Panc1 (cell line): ENCODE measurements around the gene LMBR1L. TPM values are rescaled to one million over a fixed set of nuclear protein-coding genes. Genes with fewer than 3 reads are reported as not detected.

Source experiments
- ATAC-seq: fragments of 200-7000 bp; cut with Tn5 transposase; 2 replicates; pipeline ENCODE4 v1.9.1; 2020; ENCODE audit warnings: mild to moderate bottlenecking, moderate library complexity
- BruUV-seq: library from RNA; stranded (reverse); fragments of 400-500 nt; replicated peaks from 2 replicates; lab custom pipeline; 2021; lab: Mats Ljungman, UMichigan
- CTCF ChIA-PET: fragments of 300-600 bp; sonication (Branson Sonifier 250); formaldehyde crosslinking; loops from one replicate; lab custom pipeline; 2022; ENCODE audit warnings: antibody characterized with exemption; lab: Charles Lee
- POLR2A ChIA-PET: fragments of 300-600 bp; sonication (Branson Sonifier 250); formaldehyde crosslinking; loops from one replicate; lab custom pipeline; 2022; ENCODE audit warnings: antibody characterized with exemption; lab: Charles Lee
- DNase-seq: peaks from one replicate; pipeline ENCODE4 v3.0.0-alpha.2; 2010; ENCODE audit warnings: low read depth, low spot score
- H3K27ac ChIP-seq: 2 replicates; pipeline ENCODE4 v1.5.1; 2011; ENCODE audit warnings: mild to moderate bottlenecking, low read length, inconsistent platforms
- H3K27me3 ChIP-seq: fragments of 200-500 bp; sonication (Bioruptor generic); 2 replicates; pipeline ENCODE4 v1.6.0; 2014; ENCODE audit warnings: low read length, inconsistent platforms; ENCODE audit not compliant: control insufficient read depth, insufficient read depth
- H3K36me3 ChIP-seq: fragments of 200-500 bp; sonication (Bioruptor generic); 2 replicates; pipeline ENCODE4 v1.5.1; 2014; ENCODE audit warnings: inconsistent platforms, mild to moderate bottlenecking, low read length, moderate library complexity; ENCODE audit not compliant: control insufficient read depth, insufficient read depth
- H3K4me1 ChIP-seq: 2 replicates; pipeline ENCODE4 v1.5.1; 2011; ENCODE audit warnings: inconsistent platforms, mild to moderate bottlenecking, low read length, moderate library complexity; ENCODE audit not compliant: control insufficient read depth, insufficient read depth
- H3K4me3 ChIP-seq, 2 experiments: 2 replicates each; pipeline ENCODE4 v1.5.1; 2011 to 2012; ENCODE audit warnings: low read depth in 2 of 2, low read length in 2 of 2, mild to moderate bottlenecking in 2 of 2, inconsistent platforms in 1 of 2, moderate library complexity in 1 of 2
- H3K9me3 ChIP-seq: fragments of 200-500 bp; sonication (Bioruptor generic); 2 replicates; pipeline ENCODE4 v1.5.1; 2014; ENCODE audit warnings: low read depth, mild to moderate bottlenecking, inconsistent platforms, low read length, moderate library complexity; ENCODE audit not compliant: control insufficient read depth, insufficient read depth
- POLR2AphosphoS5 ChIP-seq: IDR thresholded peaks from 2 replicates; pipeline ENCODE4 v1.6.1; 2012; ENCODE audit warnings: mild to moderate bottlenecking, low read depth, low read length, moderate library complexity
- SIN3A ChIP-seq: IDR thresholded peaks from 2 replicates; pipeline ENCODE4 v1.6.1; 2012; ENCODE audit warnings: low read depth, mild to moderate bottlenecking, low read length, moderate library complexity, borderline replicate concordance; ENCODE audit not compliant: insufficient read depth
- TCF7L2 ChIP-seq: IDR thresholded peaks from 2 replicates; pipeline ENCODE4 v1.6.1; 2011; ENCODE audit warnings: mild to moderate bottlenecking, low read depth, low read length, inconsistent platforms
- in situ Hi-C: cut with HindIII; loops from 2 replicates; pipeline ENCODE4 v1.10.0; 2016; ENCODE audit warnings: low sequenced_read_pairs, low pct_unique_long_range_greater_than_20kb
- intact Hi-C: fragments of 100-400 bp; cut with micrococcal nuclease; formaldehyde crosslinking; loops from one replicate; pipeline ENCODE4 v1.10.0; 2022; ENCODE audit not compliant: unreplicated experiment
- total RNA-seq: library from RNA; stranded (reverse); gene quantifications from one replicate; pipeline ENCODE4 v1.2.1, GENCODE V29; 2021; ENCODE audit not compliant: unreplicated experiment
- TF ChIP-seq, protein P1 (sequence below): fragments of 450-650 bp; IDR thresholded peaks from 2 replicates; pipeline ENCODE4 v1.5.1; 2017; ENCODE audit warnings: mild to moderate bottlenecking
- TF ChIP-seq, protein P2 (sequence below), 2 experiments: IDR thresholded peaks; 2 replicates each; pipeline ENCODE4 v1.6.1; 2011 to 2012; ENCODE audit warnings: low read depth in 2 of 2, control low read depth in 1 of 2, low read length in 1 of 2, mild to moderate bottlenecking in 1 of 2, moderate library complexity in 1 of 2; ENCODE audit not compliant: insufficient read depth in 1 of 2

The LMBR1L gene
- total RNA-seq, 1 experiment from 2014 or later, result 34.4 TPM

DNA sequence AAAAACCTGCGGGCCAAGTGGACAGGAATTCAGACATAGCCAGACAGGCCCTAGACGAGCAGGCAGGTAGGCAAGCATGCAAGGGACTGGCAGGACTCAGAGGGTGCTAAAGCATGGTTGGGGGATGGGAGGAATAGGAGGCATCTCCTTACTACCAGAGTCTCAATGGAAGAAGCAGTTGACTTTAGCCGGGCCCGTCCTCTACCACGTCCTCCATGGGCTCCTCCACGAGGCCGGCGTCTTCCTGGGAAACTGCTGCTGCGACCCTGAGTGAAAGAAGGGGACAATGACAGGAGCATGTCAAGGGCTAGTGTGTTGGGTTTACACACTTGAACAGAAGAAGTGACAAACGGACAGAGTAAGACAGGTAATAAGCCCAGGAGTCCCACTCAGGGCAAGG lies 61.7 kb downstream of the LMBR1L start:
- Histone ChIP-seq H3K27me3 (no peaks in the 10 kb centered on the region), H3K4me1 (no peaks in the 10 kb centered on the region), H3K4me3 (no peak overlapping the region), H3K27ac (no peak overlapping the region), H3K9me3 (no peaks in the 10 kb centered on the region), H3K36me3 (peaks cover 39% of the 10 kb centered on the region)
- CTCF ChIA-PET, result no interaction called here
- no TSS peak for BruUV-seq
- POLR2A ChIA-PET, result no interaction called here
- intact Hi-C loops (no loop called here), in situ Hi-C loops (no loop called here)
- ATAC-seq (no peak), DNase-seq (no peak)
- TF ChIP-seq, protein P1, sequence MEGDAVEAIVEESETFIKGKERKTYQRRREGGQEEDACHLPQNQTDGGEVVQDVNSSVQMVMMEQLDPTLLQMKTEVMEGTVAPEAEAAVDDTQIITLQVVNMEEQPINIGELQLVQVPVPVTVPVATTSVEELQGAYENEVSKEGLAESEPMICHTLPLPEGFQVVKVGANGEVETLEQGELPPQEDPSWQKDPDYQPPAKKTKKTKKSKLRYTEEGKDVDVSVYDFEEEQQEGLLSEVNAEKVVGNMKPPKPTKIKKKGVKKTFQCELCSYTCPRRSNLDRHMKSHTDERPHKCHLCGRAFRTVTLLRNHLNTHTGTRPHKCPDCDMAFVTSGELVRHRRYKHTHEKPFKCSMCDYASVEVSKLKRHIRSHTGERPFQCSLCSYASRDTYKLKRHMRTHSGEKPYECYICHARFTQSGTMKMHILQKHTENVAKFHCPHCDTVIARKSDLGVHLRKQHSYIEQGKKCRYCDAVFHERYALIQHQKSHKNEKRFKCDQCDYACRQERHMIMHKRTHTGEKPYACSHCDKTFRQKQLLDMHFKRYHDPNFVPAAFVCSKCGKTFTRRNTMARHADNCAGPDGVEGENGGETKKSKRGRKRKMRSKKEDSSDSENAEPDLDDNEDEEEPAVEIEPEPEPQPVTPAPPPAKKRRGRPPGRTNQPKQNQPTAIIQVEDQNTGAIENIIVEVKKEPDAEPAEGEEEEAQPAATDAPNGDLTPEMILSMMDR, result no peak
- no peak for TF ChIP-seq SIN3A
- no peak for TF ChIP-seq POLR2AphosphoS5
- no peak for TF ChIP-seq TCF7L2
- TF ChIP-seq, protein P2, sequence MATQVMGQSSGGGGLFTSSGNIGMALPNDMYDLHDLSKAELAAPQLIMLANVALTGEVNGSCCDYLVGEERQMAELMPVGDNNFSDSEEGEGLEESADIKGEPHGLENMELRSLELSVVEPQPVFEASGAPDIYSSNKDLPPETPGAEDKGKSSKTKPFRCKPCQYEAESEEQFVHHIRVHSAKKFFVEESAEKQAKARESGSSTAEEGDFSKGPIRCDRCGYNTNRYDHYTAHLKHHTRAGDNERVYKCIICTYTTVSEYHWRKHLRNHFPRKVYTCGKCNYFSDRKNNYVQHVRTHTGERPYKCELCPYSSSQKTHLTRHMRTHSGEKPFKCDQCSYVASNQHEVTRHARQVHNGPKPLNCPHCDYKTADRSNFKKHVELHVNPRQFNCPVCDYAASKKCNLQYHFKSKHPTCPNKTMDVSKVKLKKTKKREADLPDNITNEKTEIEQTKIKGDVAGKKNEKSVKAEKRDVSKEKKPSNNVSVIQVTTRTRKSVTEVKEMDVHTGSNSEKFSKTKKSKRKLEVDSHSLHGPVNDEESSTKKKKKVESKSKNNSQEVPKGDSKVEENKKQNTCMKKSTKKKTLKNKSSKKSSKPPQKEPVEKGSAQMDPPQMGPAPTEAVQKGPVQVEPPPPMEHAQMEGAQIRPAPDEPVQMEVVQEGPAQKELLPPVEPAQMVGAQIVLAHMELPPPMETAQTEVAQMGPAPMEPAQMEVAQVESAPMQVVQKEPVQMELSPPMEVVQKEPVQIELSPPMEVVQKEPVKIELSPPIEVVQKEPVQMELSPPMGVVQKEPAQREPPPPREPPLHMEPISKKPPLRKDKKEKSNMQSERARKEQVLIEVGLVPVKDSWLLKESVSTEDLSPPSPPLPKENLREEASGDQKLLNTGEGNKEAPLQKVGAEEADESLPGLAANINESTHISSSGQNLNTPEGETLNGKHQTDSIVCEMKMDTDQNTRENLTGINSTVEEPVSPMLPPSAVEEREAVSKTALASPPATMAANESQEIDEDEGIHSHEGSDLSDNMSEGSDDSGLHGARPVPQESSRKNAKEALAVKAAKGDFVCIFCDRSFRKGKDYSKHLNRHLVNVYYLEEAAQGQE (IDR thresholded peaks at IDR 0.05; ENCODE audit: insufficient read depth in 1 of 2, low read depth in 2 of 2, low read length in 1 of 2), result no peak

Other genes with a start within 250 kb of the LMBR1L start
- gene RND1, start 245.0 kb downstream of the LMBR1L start, total RNA-seq, result 0.44 TPM
- 21.1 TPM for gene FKBP11, start 185.4 kb downstream of the LMBR1L start, total RNA-seq
- gene ARF3, start 153.4 kb downstream of the LMBR1L start, total RNA-seq, result 224 TPM
- gene WNT10B, start 139.1 kb downstream of the LMBR1L start, total RNA-seq, result 2.3 TPM
- gene WNT1, start 132.5 kb downstream of the LMBR1L start, total RNA-seq, result not detected
- 0.51 TPM for gene DDN, start 111.5 kb downstream of the LMBR1L start, total RNA-seq
- gene PRKAG1, start 92.1 kb downstream of the LMBR1L start, total RNA-seq, result 57.3 TPM
- gene KMT2D, start 50.1 kb downstream of the LMBR1L start, total RNA-seq, result 64.7 TPM
- 4.7 TPM for gene RHEBL1, start 40.9 kb downstream of the LMBR1L start, total RNA-seq
- 1.9 TPM for gene DHH, start 16.0 kb downstream of the LMBR1L start, total RNA-seq
- gene TUBA1B, start 20.5 kb upstream of the LMBR1L start, total RNA-seq, result 1,275 TPM
- 133 TPM for gene TUBA1A, start 78.2 kb upstream of the LMBR1L start, total RNA-seq
- 524 TPM for gene TUBA1C, start 154.2 kb upstream of the LMBR1L start, total RNA-seq
- gene PRPH, start 184.3 kb upstream of the LMBR1L start, total RNA-seq, result 0.39 TPM
- 50.0 TPM for gene TROAP, start 212.4 kb upstream of the LMBR1L start, total RNA-seq
- 2.1 TPM for gene C1QL4, start 226.3 kb upstream of the LMBR1L start, total RNA-seq
- 1.9 TPM for gene DNAJC22, start 236.0 kb upstream of the LMBR1L start, total RNA-seq